ENCODE results near the gene TRAIP. TPM values are rescaled to one million over a fixed set of nuclear protein-coding genes. Genes with fewer than 3 reads are reported as not detected.
A peak's percentile ranks its signal among the peaks of the same experiment; 100 is the strongest.

Gene TRAIP
- total RNA-seq, 1 donor from 2014 or later, result 6.2 TPM

- DNase-seq (ENCODE audit: low spot score), result peak; percentile 90
- H3K4me1 Mint-ChIP-seq (ENCODE audit: unreplicated experiment), result peaks cover 45% of the 10 kb centered on the region
- peak within 1 kb of the TSS; percentile 64 for H3K27ac Mint-ChIP-seq (ENCODE audit: unreplicated experiment)
- peaks cover 11% of the 10 kb centered on the region for H3K27me3 Mint-ChIP-seq (ENCODE audit: unreplicated experiment)
- H3K4me3 Mint-ChIP-seq (ENCODE audit: unreplicated experiment), result peak within 1 kb of the TSS; percentile 90
- peaks cover 7% of the 10 kb centered on the region for H3K36me3 Mint-ChIP-seq (ENCODE audit: low read depth, unreplicated experiment)
- H3K9me3 Mint-ChIP-seq (ENCODE audit: unreplicated experiment), result no peaks in the 10 kb centered on the region
- peak; percentile 87 for TF ChIP-seq CTCF (IDR thresholded peaks at IDR 0.05; ENCODE audit: unreplicated experiment)
Measured at GRCh38 chr3:49802719-49803464, 53.5 kb downstream of the TRAIP start, which contains the start of gene INKA1. Gene INKA1, plus strand, starts transcription at chr3:49803261. Its CDS starts 132 bp downstream, at chr3:49803393.

- Mint-ChIP-seq H3K4me1 (ENCODE audit: unreplicated experiment) (peaks cover 43% of the 10 kb centered on the region), H3K27ac (ENCODE audit: unreplicated experiment) (no peak overlapping the region), H3K36me3 (ENCODE audit: low read depth, unreplicated experiment) (peaks cover 7% of the 10 kb centered on the region), H3K27me3 (ENCODE audit: unreplicated experiment) (peaks cover 6% of the 10 kb centered on the region), H3K9me3 (ENCODE audit: unreplicated experiment) (no peaks in the 10 kb centered on the region), H3K4me3 (ENCODE audit: unreplicated experiment) (peak overlapping the region; percentile 21)
- DNase-seq (ENCODE audit: low spot score), result no peak
- TF ChIP-seq CTCF (IDR thresholded peaks at IDR 0.05; ENCODE audit: unreplicated experiment), result no peak
Measured at GRCh38 chr3:49801160-49801559, 55.2 kb downstream of the TRAIP start.

- Mint-ChIP-seq H3K9me3 (ENCODE audit: unreplicated experiment) (no peaks in the 10 kb centered on the region), H3K27ac (ENCODE audit: unreplicated experiment) (no peak within 1 kb of the TSS), H3K4me3 (ENCODE audit: unreplicated experiment) (no peak within 1 kb of the TSS), H3K36me3 (ENCODE audit: low read depth, unreplicated experiment) (peaks cover 4% of the 10 kb centered on the region), H3K27me3 (ENCODE audit: unreplicated experiment) (peaks cover 6% of the 10 kb centered on the region), H3K4me1 (ENCODE audit: unreplicated experiment) (peaks cover 36% of the 10 kb centered on the region)
- no peak for TF ChIP-seq CTCF (IDR thresholded peaks at IDR 0.05; ENCODE audit: unreplicated experiment)
- DNase-seq (ENCODE audit: low spot score), result no peak
Measured at GRCh38 chr3:49799761-49800160, 56.6 kb downstream of the TRAIP start, which contains the start of gene CDHR4. Gene CDHR4, minus strand, starts transcription at chr3:49799873. Its CDS starts 61 bp downstream, at chr3:49799812.

- H3K36me3 Mint-ChIP-seq (ENCODE audit: low read depth, unreplicated experiment), result peaks cover 4% of the 10 kb centered on the region
- no peak for TF ChIP-seq CTCF (IDR thresholded peaks at IDR 0.05; ENCODE audit: unreplicated experiment)
- no peak overlapping the region for H3K27ac Mint-ChIP-seq (ENCODE audit: unreplicated experiment)
- no peak overlapping the region for H3K4me3 Mint-ChIP-seq (ENCODE audit: unreplicated experiment)
- no peak for DNase-seq (ENCODE audit: low spot score)
- H3K9me3 Mint-ChIP-seq (ENCODE audit: unreplicated experiment), result no peaks in the 10 kb centered on the region
- peaks cover 6% of the 10 kb centered on the region for H3K27me3 Mint-ChIP-seq (ENCODE audit: unreplicated experiment)
- peaks cover 34% of the 10 kb centered on the region for H3K4me1 Mint-ChIP-seq (ENCODE audit: unreplicated experiment)
Measured at GRCh38 chr3:49799105-49799504, 57.3 kb downstream of the TRAIP start.
